GM21529 (cell line): ENCODE measurements around the gene TEX36.
A peak's percentile ranks its signal among the peaks of the same experiment; 100 is the strongest.
"Not testable (repeated sequence)": the region's sequence is repeated elsewhere in the genome, so short reads cannot be mapped to it uniquely, and the experiment has no call there.

Source experiments
- ATAC-seq: cut with Tn5 transposase; IDR thresholded peaks from one replicate; pipeline ENCODE4 v1.9.1; 2021; ENCODE audit not compliant: unreplicated experiment

Gene TEX36

GRCh38 chr10:125683063-125683462 lies at the start of gene TEX36:
TSS of gene TEX36 (minus strand) at chr10:125683163. CDS start at chr10:125682989, 174 bp downstream.
- ATAC-seq = no peak

DNA sequence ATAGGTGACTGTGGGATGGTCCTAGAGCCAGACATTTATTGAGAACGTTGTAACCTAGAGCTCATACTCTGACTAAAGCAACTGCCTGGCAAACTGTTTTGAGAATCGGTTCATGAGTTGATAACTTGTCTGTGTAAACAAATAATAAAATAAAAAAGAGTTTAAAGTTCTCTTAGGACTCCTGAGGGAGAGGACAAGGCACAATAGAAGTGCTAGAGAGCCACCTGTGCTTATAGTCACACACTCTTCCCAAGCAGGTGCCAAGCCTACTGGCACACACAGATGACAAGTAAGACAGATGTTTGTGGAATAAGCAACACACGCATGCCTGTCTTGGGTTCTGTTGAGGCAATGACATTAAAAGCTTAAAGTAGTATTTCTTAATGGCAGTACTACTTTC lies 44.5 kb upstream of the TEX36 start:
- ATAC-seq = no peak

DNA sequence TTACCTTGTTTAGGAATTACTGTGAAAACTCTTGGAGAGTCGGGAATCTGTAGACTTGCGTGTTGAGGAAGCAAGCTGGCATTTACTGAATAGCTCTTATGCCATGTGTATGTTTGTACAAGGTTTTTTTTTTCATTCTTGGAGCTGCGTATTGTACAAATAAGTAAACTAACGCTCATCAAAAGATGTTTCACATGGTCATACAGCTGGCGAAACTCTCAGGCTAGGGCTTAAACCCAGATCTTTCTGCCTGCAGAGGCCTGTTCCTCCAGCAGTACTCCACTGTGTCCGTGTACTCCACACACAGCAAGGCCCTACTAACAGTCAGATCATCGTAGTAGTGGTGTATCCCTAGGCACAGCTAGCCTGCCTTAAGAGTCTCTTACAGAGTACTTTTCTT lies 44.0 kb upstream of the TEX36 start:
- no peak for ATAC-seq

DNA sequence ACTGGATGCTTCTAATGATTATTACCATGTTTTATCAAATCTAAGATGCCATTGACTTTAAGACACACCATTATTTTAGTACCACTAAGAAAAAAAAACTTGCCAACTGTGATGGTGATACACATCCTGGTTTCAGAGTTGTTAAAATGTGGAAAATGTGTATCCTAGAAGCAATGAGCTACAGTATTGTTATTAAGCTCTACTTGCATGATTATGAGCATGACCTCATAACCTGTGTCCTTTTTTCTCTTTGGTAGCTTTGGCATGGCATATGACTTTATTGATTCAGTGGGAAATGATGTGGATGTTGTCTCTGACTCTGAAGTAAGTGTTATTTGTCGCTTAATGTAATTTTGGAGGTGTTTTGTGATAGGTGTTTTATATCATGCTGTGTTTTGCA lies 39.8 kb upstream of the TEX36 start:
- ATAC-seq = no peak

- ATAC-seq = peak; percentile 34
Observed at GRCh38 chr10:125721035-125721434, 38.1 kb upstream of the TEX36 start.

GRCh38 chr10:125720002-125720382 lies 37.0 kb upstream of the TEX36 start:
- no peak for ATAC-seq

DNA sequence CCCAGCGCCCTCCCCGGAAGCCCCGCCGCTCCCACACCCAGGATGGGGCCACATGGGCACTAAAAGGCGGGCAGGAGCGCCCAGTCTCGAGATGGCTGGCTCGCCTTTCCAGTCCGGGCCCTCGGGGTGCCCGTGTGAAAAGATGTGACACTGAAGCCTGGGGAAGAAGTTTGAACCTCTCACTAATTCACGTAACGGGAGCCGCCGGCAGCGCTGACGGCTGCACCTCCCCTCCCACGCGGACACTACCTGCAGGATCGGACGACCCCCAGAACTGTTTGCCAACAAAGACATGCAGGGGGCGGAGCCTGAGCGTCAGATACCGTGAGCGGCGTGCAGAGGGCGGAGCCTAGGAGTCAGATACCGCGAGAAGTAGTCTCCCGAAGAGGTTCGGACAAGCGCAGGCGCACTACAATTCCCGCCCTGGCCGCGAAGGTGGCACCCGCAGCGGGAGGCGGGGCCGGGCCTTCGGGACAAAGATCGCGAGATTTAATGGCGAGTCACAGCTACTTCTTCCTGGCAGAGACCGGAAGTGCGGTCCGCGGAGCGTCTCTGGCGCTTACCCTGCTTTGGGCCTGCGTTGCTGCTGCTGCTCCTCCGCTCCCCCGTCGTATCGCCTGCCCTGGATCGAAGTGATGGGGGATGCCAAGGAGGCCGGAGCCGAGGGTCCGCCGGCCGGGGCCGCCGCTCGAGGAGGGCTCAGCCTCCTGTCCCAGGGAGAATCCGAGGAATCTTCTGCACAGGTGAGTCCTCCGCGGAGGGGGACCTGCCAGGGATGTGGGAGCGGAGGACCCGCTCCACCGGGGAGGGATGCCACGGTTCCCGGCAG lies 36.4 kb upstream of the TEX36 start, which contains the start of gene EDRF1:
EDRF1 (plus strand) TSS at position 537 of the 829 bp plus-strand sequence; CDS start at position 636, 99 bp downstream.
- ATAC-seq = peak; percentile 93

DNA sequence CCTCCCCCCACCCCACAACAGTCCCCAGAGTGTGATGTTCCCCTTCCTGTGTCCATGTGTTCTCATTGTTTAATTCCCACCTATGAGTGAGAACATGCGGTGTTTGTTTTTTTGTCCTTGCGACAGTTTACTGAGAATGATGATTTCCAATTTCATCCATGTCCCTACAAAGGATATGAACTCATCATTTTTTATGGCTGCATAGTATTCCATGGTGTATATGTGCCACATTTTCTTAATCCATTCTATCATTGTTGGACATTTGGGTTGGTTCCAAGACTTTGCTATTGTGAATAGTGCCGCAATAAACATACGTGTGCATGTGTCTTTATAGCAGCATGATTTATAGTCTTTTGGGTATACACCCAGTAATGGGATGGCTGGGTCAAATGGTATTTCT lies 31.8 kb upstream of the TEX36 start:
- ATAC-seq = not testable (repeated sequence)

DNA sequence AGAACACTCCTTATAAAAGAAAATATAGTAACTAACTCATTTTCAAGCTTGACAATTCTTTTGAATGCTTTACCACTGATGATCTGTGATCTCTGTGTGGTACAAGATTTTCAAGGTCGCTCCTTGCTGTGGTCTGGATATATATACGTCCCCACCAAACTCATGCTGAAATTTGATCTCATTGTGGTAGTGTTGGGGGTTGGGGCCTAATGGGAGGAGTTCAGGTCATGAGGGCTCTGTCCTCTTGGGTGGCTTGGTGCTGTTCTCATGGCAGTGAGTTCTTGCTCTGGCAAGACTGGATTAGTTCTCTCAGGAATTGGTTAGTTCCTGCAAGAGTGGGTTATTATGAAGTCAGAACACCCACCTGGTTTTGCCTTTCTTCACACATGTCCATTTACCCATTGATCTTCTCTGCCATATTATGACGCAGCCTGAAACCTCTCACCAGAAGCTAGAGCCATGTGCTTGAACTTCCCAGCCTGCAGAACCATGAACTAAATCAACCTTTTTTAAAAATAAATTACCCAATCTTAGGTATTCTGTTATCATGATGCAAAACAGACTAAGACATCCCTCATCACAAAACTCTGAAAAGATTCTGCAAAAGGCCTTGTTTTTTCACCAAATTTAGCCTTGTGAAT lies 28.3 kb upstream of the TEX36 start:
- no peak for ATAC-seq

GRCh38 chr10:125709553-125710474 lies 26.9 kb upstream of the TEX36 start:
- ATAC-seq = no peak

GRCh38 chr10:125708971-125709503 lies 26.1 kb upstream of the TEX36 start:
- ATAC-seq = peak; percentile 45

DNA sequence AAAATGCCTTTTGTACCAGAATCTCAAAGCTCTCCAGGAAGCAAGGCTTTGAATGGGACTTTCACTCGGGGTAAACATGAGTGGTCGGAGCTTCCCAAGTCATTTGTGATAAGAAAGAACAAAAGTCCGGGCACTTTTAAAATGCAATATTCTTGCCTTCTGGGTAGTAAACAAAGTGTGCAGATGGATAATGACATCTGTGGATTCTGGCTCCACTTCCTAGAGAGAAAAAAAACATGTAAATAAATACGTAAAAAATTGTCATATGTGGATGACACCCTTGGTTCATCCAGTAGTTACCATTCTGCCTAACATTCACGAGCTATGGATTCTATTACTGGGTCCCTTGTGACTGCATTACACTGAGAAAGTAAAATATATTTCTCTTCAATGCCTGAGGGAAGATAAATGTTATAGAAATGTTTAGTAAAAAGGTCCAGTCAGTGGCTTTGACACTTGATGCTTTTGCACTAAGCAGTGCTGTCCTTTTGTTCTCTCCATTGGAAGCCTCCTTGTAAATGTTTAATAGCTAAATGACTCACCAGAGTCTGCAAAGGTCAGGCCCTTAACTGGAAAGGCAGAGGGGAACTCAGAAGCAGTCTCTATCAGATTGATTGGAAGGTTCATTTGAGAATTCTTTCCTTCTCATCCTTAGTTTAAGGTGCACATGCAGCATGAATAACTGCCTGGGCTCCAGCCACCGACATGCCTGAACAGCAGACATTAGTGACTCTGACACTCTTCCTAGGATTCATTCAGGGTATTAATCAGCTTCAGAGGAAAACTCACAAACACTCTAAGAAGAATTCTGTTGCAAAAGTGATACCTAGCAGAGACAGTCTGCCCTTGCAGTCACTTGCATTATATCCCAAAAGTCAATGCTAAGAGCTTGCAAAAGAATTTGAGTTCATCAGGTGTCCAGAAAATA lies 24.8 kb upstream of the TEX36 start:
- peak; percentile 55 for ATAC-seq

DNA sequence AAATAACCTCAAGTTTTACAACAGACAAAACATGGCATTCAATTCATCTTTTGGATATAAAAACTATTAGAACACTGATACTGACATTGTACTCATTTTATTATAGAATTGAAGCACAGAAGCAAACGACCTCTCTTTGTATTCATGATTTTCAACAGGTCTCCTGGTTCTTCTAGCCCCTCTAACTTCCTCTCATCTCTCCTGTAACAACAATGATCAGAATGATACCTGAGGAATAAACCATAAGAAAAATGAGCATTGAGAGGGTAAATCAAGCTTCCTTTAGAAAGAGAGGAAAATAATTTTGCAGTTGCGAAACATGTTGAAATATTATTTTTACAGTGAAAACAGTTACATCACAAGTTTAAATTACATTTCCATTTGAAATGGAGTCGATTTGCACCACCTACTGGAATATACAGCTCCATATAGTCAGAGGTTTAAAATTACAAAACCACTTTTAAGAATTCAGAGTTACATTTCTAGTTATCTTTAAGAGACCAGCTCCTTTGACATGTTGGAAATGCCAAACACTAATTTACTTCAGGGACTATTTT lies 17.5 kb upstream of the TEX36 start:
- no peak for ATAC-seq

GRCh38 chr10:125699562-125700143 lies 16.7 kb upstream of the TEX36 start:
- no peak for ATAC-seq

DNA sequence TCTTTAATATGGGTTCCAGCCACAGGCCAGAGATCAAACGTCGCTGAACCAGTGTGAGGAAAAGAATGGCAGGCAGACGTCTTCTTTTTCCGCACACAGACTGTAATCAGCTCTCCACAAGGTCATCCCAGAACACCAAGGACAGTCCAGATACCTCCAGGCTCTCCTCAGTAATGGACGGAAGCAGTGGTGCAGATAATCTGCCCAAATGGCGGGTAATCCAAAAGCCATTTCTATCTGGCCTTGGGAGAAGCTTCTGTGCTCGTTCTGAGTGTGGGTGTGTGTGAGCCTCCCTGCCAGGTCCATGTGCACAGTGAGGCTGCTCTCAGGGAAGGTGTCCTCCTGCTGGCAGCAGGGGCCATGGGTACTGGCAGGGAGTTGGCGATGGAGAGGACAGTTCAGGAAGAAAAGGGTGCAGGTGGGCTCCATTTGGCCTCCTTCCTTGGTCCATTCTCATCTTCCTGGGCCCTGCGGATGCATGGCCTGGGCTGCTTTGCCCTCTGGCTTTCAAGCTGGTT lies 15.6 kb upstream of the TEX36 start:
- no peak for ATAC-seq

DNA sequence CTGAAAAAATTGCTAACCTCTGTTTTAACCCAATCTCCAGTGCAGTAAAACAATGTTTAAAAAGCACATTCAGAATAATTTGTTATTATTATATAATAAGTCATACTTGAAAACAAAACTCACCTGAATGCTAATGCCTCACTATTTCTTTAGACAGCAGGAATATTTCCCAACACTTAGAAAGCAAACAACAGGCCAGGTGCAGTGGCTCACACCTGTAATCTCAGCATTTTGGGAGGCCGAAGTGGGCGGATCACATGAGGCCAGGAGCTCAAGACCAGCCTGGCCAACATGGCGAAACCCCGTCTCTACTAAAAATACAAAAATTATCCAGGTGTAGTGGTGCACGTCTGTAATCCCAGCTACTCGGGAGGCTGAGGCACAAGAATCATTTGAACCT lies 13.9 kb upstream of the TEX36 start:
- ATAC-seq = not testable (repeated sequence)

GRCh38 chr10:125694883-125695282 lies 11.9 kb upstream of the TEX36 start:
- no peak for ATAC-seq

DNA sequence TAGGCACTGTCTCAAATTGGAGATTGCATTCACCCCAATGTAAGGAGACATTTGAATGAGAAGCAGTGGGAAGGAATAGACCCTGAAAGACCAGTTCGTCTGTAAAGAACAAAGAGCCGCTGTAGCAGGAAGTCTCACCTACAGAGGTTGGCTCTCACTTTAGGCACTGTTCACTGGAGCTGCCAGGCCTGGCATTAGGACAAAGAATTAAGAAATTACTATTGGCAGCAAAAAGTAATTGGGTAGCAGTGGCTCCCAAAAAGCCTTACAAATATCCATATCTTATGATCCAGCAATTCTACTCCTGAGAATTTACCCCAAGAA lies 10.5 kb upstream of the TEX36 start:
- ATAC-seq = no peak
